ENCODE results near the gene GALNT12.
A peak's percentile ranks its signal among the peaks of the same experiment; 100 is the strongest.

GALNT12 gene

DNA sequence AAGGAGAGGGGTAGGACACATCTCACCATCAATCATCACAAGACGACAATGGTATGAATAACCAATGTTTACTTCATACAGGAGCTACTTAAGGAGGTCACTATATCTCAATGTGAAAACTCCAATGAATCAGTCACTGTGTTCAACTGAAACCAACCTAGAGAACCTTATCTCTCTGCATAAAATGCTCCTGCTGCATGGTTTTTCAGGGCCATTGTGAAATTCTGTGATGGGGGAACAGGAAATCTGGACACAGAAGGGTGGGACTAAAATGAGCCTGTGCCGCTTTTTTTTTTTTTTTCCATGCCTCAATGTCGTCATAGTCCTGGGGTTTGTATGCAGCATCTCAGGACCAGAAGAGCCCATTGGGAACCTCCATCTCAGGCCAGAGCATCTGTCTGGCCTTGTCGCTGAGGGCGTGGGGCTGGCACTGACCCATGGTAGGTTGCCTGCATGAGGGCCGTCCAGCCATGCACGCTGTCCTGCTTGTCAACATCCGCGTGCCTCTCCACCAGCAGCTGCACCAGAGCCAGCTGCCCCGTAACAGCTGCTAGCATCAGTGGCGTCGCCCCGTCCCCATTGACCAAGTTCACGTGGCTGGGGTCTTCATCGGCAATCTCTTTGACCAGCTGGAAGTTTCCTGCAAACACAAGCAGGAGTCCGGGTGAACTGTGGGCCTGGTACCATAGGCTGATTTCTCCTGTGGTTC lies 23.8 kb upstream of the GALNT12 start:
- no peak for DNase-seq

GRCh38 chr9:98784831-98785806 lies 22.4 kb upstream of the GALNT12 start:
- DNase-seq: no peak

DNA sequence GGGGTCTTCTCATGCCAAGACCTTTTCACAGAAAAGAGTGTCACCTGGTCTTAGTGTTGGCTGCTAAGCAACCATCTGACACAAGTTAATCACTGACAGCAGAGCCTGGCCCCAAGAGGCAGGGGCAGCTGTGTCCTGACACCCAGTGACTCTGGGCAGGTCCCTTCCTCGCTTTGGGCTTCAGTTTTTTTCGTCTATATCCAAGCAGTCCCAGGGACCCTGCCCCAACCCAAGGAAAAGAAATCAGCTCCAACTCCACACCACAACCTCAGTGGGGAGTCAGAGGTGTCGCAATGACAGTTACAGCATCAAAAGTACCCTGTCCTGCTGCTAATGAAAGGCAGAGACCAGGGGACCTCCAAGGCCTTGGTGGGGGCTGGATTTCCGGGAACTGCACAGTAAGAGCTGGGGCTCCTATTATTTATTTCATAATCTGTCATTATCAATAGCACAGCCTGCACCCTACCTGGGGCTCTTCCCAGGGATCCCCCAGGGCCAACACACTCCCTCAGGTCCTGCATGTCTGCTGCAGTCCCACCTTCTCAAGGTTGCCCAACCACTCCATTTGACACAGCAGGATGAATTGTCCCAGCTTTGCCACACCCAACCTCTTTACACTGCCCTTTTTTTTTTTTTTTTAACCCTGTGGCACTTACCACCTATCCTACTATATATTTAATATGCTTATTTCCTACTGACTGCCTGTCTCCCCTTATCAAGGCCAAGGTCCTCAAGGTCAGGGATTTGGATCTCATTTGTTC lies 20.5 kb upstream of the GALNT12 start:
- no peak for DNase-seq

GRCh38 chr9:98787766-98788335 lies 19.6 kb upstream of the GALNT12 start:
- no peak for DNase-seq

GRCh38 chr9:98789483-98790133 lies 17.9 kb upstream of the GALNT12 start:
- DNase-seq: no peak

DNA sequence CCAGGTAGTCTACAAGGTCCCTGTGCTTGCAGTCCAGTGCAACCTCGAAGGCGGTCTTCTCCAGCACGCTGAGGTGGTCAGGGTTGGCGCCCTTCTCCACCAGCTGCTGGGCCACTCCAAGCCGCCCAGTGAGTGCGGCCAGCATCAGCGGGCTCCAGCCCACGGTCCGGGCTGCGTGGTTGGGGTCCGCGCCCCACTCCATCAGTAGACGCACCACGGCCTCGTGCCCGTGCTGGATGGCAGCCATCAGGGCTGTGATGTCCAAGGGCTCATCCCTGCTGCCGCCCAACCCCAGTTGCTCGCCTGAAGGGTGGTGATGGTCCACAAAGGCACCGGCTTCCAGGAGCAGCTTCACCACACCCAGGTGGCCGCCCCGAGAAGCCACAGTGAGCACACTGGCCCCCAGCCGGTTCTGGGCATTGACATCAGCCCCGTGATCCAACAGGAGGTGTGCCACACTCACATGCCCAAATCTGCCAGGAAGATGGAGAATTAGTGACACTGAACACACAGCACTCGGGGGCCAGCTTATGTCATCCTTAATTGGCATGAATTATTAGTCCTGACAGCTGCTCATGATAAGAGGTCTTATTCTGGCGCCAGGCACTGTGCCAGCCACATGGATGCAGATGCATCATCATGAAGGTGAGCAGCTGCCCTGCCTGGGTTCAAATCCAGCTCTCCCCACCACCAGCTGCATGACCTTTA lies 17.2 kb upstream of the GALNT12 start:
- DNase-seq: no peak

DNA sequence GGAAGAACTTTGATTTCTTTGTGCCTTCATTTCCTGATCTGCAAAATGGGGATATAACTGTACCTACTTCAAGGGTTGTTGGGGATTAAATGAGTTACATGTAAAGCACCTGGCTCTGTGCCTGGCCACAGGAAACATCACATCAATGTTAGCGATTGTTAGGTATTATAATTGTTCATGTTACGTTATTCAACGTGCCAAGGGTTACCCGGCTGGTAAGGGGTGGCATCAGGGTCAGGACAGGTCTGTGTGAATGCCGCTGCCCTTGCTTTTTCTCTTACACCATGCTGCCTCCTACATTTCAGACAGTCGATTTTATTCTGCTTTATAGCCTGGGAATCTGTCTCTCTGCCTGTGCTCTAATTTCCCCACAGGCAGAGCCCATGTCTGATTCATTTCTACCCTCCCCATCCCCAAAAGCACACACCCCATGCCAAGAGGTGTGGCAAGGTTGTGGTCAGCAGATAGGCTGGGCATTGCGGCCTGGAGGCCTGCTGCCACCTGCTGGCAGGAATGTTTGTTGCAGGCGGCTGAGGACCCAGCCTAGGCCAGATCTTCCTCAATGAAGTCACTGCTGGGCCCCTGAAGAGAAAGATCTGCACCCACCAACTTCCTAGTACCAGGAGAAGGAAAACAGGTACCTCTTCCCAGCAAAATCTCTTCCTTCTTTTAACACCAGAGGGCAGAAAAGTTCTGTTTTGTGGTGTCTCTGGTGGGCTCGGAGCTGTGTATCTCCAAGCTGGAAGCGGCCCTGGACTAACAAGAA lies 16.4 kb upstream of the GALNT12 start:
- DNase-seq: no peak

- DNase-seq: no peak
Observed at GRCh38 chr9:98791608-98792490, 15.6 kb upstream of the GALNT12 start.

GRCh38 chr9:98793031-98793430 lies 14.4 kb upstream of the GALNT12 start:
- DNase-seq: no peak

- no peak for DNase-seq
Observed at GRCh38 chr9:98794802-98795201, 12.7 kb upstream of the GALNT12 start.

DNA sequence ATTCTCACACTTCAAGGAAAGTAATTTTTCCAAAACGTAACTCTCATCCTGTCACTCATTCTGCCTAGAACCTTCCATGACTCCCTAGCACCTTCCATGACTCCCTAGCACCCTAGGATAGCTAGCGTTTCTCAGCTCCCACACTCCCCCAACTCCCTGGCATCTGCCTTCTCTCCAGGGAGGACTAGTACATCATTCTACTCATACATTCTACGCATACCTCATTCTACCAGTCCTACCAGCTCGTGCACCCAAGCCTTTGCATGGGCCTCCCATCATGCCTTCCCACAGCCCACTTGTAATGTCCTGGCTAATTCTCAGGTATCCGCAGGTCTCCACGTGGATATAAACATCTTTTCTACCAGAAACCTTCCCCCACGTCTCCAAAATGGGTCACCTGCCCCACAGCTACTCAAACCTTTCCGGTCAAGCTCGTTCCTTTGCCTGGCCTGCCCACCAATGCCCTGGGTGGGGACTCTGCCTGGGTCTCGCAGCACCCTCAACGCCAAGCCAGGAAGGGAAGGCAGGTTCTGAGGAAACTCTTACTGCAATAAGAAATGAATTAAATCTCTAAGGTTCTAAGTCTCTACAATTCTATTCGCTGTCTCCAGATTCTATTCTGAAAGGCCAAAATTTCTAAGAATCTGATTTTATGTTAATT lies 12.0 kb upstream of the GALNT12 start:
- no peak for DNase-seq

DNA sequence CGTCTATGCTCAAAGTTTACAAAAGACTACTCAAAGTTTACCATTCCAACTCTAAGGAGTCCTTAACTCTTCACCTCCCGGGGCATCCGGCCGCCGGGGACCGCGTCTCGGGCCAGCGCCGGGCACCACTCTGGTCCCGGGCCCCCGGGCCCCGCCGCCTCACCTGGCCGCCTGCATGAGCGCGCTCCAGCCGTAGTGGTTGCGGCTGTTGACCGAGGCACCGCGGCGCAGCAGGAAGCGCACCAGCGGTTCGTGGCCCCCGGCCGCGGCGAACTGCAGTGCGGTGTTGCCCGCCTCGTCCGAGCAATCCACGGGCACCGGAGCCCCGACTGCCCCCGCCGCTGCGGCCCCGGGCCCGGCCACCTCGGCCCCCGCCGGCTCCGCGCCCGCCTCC lies 11.5 kb upstream of the GALNT12 start:
- no peak for DNase-seq

DNA sequence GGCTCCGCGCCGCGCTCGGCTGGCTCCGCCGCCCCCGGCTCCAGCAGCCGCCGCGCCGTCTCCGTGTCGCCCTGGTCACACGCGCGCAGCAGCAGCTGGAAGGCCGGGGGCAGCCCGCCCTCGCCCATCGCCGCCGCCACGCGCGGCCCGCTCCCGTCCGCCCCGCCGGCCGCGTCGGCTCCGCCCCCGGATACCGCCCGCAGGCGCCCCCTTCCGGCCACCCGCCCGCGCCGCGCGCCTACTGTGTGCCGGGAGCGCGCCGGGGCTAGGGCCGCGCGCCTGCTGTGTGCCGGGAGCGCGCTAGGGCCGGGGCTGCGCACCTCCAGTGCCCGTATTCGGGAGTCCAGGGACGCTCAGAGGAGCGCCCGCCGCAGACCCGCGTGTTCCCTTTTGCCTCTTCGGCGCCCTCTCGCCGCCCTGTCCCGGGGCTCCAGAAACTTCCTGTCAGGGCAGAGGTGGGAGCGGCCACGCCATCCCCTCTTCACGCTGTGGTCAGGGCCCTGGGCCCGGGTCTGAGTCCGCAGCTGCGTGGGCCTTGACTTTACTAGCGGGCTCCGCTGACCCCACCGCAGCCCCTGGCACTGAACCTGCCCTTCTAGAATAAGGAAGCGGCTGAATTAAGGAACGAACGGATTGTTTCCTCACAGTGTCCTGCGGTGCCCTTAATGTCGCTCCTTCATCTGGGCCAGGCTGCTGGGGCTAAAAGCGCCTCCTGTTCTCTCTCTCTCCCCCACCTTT lies 10.9 kb upstream of the GALNT12 start, which contains the start of gene ANKS6:
Gene ANKS6, minus strand, starts transcription at position 192 of the 738 bp plus-strand sequence. Its CDS starts 64 bp downstream, at position 128.
- DNase-seq: peak; percentile 76

GRCh38 chr9:98797491-98797890 lies 10.0 kb upstream of the GALNT12 start:
- no peak for DNase-seq

DNA sequence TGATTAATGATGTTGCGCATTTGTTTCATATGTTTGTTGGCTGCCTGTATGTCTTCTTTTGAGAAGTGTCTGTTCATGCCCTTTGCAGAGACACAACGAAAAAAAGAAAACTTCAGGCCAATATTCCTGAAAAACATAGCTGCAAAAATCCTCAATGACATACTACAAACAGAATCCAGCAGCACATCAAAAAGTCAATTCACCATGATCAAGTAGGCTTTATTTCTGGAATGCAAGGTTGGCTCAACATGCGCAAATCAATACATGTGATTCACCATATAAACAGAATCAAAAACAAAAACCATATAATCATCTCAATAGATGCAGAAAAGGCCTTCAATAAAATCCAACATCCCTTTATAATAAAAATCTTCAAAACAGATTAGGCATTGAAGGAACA lies 9.2 kb upstream of the GALNT12 start:
- DNase-seq: no peak

- DNase-seq: no peak
Observed at GRCh38 chr9:98801561-98801960, 5.9 kb upstream of the GALNT12 start.

DNA sequence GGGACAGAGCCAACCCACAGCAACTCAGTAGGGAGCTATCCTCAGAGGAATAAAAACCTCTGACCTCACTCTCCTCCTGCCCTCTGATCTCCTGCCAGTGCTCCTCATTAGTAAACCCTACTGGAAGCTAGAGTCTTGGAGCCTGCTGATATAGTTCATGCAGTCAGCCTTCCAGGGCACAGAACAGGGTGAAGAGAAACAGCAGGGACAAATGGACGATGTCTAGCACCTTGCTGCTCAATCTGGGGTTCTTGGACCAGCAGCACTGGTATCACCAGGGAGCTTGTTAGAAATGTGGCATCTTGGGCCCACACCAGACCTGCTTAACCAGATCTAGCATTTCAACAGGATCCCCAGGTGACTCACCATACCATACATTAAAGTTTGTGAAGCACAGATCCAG lies 5.5 kb upstream of the GALNT12 start:
- no peak for DNase-seq

DNA sequence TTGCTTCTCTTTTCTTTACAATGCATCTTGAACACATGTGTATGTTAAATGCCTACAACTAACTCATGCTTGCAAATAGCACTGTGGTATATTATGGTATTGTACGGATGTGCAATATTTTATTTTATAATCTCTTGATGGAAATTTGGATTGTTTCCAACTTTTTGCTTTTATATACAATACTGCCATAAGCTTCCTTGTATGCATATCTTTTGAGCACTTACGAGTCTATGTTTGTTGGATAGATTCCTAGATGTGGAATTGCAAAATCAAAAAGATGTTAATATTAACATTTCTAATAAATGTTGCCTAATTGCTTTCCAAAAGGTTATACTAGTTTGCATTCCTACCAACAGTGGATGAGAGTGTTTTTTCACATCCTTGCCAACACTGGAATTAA lies 3.4 kb upstream of the GALNT12 start:
- no peak for DNase-seq

Measured in NCI-H1436 (cell line).